NCI-H226 (cell line): ENCODE data around the gene DDHD1.

Experiments used
- DNase-seq: peaks from one replicate; pipeline ENCODE4 v3.0.0-alpha.2; 2015

Gene DDHD1

DNA sequence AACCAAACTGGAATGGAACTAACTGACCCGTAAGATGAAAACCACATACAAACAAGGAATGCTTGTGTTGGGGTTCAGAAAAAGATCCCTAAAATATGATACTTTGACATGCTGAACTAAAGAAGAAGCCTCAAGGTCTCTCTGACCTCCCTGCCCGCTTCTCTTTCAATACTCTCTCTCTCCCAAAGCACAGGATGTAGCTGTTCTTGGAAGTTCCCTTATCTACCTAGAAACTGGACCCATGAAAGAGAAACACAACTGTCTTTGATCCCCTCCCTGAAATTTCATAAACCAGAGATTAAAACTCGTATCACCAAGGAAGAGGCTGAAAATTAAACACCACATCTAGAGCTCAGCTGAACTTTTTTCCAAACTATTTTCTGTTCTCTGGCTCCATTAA is 125.6 kb downstream of the DDHD1 start:
- no peak for DNase-seq

DNA sequence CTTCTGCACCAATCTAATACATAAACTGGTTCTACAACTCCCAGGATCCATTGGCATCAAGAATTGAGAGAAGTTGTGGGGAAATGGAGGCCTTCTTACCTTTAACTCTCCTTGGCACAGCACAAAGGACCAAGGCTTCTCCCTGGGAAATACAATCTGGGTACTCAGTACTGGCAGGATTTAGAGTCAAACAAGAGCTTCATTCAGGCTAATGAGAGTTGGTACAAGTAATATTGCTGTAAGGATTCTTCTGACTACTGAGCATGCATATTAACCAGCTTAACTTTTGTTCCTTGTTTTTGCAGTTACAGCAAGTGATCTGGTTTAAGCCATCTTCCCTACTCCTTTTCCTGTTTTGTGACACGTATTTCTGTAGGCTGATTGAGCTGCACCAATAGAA is 126.1 kb downstream of the DDHD1 start:
- DNase-seq = no peak

- no peak for DNase-seq
Observed at GRCh38 chr14:53023325-53023724, 129.8 kb downstream of the DDHD1 start.

GRCh38 chr14:53022593-53022992 is 130.5 kb downstream of the DDHD1 start:
- DNase-seq = no peak

- no peak for DNase-seq
Observed at GRCh38 chr14:53020193-53020932, 132.8 kb downstream of the DDHD1 start.

- DNase-seq = no peak
Observed at GRCh38 chr14:53019406-53019805, 133.7 kb downstream of the DDHD1 start.

- no peak for DNase-seq
Observed at GRCh38 chr14:53017837-53018236, 135.3 kb downstream of the DDHD1 start.

GRCh38 chr14:53016919-53017318 is 136.2 kb downstream of the DDHD1 start:
- DNase-seq = no peak

GRCh38 chr14:53016491-53016890 is 136.6 kb downstream of the DDHD1 start:
- DNase-seq = no peak

- peak; percentile 100 for DNase-seq
Observed at GRCh38 chr14:53011053-53011462, 142.1 kb downstream of the DDHD1 start.

DNA sequence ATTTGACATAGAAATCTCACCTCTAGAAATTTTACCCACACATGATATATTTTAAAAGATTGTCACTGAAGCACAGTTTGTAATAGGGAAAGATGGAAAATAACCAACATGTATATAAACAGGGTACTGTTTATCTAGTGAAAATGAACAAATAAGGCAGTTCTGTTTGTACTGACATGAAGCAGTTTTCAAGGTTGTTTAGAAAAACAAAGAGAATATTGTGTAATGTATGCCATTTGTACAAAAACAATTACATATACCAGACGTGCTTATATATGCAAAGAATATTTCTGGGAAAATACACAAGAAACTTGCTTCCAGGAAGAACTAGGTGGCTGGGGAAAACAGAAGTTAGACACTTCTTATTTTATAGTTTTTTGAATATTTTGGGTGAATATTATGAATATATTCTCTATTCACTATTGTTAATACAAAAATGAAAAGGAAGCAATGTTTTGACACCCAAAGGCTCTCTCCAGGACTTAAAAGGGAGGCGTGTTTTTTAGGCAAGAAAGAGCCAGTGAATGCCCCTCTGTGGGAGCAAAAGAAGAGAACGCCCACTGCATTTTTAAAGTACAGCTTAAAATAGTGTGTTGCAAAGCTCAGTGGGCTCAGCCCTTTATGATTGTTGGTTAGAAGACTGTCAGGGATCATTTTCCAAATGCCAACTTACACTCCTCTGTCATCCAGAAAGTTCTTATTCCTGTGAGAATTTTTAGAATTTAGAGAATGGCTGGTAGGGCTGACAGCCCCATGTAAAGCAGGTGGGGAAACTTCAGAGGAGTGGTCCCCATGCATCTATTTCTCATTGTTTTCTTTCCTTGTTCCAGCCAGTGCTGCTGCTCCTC is 142.7 kb downstream of the DDHD1 start:
- no peak for DNase-seq

- DNase-seq = peak; percentile 72
Observed at GRCh38 chr14:53006931-53007562, 146.1 kb downstream of the DDHD1 start.

DNA sequence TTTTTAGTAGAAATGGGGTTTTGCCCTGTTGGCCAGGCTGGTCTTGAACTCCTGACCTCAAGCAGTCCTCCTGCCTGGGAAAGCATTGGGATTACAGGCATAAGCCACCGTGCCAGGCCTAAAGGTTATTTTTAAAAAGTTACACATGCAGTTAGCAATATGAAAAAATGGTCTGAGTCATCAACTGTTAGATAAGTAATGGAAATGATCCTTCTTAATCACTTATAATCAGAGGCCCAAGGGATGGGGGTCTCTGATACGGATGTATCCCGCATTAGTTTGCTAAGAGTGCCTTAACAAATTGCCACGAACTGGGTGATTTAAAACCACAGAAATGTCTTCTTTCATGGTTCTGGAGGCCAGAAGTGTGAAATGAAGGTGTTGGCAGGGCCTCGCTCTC is 148.1 kb downstream of the DDHD1 start:
- DNase-seq = peak; percentile 5

GRCh38 chr14:53003776-53004175 is 149.3 kb downstream of the DDHD1 start:
- DNase-seq = no peak

- DNase-seq = no peak
Observed at GRCh38 chr14:53002576-53002975, 150.5 kb downstream of the DDHD1 start.

- no peak for DNase-seq
Observed at GRCh38 chr14:53001787-53002378, 151.2 kb downstream of the DDHD1 start.

DNA sequence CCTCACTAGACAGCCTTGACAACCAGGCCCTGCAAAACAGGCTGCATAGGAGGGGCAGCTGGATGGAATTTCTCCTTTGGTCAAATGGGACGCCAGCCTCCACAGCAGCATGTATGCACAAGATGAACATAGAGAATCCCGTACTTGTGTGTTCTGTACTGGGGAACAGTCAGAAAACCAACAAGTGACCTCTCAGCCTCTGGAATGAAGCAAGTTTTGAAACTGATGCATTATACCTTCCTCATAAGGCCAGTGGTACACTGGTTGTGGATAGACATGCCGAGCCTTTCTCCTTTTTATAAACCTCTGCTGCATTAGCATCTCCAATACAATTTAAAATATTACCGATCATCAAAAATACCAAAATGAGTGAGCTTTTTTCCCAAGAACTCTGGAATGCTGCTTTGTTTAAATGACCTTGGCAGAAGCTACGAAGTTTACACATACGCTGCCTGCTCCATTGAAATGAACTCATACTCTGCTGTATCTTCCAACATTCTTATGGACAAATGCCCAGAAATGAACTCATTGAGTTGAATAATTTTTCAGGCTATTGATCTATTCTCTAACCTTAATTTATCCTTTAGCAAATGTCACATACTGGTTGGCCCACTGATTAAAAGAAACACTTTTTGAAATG is 154.6 kb downstream of the DDHD1 start:
- DNase-seq = peak; percentile 19

DNA sequence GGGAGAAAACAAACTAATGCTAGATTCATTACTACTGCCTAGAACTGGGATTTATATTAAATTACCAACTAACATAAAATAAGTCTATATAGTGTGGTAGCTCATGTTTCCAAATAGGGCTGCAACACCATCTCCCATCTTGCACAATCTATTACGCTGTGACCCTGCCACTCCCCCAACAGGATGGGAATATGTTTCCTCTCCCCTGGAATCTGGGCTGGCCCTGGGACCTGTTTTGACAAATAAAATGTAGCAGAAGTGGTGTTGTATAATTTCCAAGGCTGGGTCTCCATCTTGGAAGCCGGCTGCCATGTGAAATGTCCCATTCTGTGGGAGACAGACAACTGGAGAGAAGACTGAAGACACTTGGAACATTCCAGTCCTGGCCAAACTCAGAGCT is 156.6 kb downstream of the DDHD1 start:
- no peak for DNase-seq

DNA sequence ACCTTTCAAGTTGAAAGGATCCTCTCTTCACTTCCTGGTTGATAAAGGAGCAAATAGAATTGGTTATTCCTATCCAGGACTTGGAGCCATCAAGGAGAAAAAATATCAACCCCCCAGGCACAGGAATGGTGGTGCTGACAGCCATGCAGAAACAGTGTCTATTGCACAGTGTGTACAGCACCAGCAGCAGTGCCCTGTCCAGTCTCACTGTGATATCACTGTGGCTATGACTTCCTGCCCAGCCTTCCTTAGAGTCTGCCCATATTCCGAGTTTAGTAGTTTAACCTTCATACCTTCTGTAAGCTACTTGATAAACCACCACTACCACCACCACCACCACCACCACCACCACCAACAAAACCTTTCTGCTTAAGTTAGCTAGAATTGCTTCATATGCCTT is 157.1 kb downstream of the DDHD1 start:
- DNase-seq = no peak

GRCh38 chr14:52992236-52992870 is 160.8 kb downstream of the DDHD1 start:
- no peak for DNase-seq

- DNase-seq = no peak
Observed at GRCh38 chr14:52988139-52988538, 165.0 kb downstream of the DDHD1 start.

- no peak for DNase-seq
Observed at GRCh38 chr14:52987514-52987913, 165.6 kb downstream of the DDHD1 start.
